Uterine smooth muscle cell (primary cell): Measurements from ENCODE around the gene HOMER3. TPM values are rescaled to one million over a fixed set of nuclear protein-coding genes. Genes with fewer than 3 reads are reported as not detected.

Experiments used
- total RNA-seq: library from RNA; depleted of rRNA; stranded (reverse); fragments of >200 nt; gene quantifications from 2 replicates; pipeline ENCODE4 v1.2.3, GENCODE V29; 2014

The HOMER3 gene
- total RNA-seq, result 85.0 and 94.4 TPM in 2 replicates

DNA sequence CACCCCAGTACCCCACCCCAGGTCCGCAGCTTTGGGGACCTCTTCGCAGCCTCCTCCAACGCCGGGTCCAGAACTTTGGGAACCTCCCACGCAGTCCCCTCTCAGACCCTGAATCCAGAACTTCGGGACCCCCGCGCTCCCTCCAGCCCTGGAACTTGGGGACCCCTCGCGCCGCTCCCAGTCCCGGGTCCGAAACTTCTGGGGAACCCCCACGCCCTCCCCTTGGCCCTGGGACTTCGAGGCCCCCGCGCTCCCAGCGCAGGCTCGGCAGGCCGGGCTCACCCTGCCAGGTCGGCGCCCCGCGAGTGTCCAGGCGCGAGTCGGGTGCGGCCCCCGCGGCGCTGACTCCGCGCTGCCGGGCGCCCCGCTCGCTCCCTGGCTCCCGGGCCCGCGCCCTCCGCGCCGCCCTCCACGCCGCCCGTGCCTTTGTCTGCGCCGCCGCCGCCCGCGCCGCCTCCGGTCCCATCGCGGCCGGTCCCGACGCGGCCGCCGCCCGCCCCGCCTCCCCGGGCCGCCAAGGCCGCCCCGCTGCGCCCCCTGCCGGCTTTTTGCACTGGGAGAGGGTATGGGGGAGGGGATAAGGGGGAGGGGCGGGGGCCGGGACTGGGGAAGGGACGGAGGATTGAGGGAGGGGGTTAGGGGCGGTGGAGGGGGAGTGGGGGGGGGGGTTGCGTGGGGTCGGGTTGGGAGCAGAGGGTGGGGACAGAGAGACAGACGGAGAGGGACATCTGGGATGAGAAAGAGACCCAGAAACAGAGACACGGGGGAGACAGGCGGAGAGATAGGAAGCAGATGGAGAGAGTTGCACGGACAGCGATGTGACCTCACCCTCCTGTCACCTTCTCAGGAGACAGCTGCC lies at the start of gene HOMER3:
HOMER3 (minus strand) TSS at position 449 of the 859 bp plus-strand sequence. CDS start 2,235 bp downstream, outside the sequence.

DNA sequence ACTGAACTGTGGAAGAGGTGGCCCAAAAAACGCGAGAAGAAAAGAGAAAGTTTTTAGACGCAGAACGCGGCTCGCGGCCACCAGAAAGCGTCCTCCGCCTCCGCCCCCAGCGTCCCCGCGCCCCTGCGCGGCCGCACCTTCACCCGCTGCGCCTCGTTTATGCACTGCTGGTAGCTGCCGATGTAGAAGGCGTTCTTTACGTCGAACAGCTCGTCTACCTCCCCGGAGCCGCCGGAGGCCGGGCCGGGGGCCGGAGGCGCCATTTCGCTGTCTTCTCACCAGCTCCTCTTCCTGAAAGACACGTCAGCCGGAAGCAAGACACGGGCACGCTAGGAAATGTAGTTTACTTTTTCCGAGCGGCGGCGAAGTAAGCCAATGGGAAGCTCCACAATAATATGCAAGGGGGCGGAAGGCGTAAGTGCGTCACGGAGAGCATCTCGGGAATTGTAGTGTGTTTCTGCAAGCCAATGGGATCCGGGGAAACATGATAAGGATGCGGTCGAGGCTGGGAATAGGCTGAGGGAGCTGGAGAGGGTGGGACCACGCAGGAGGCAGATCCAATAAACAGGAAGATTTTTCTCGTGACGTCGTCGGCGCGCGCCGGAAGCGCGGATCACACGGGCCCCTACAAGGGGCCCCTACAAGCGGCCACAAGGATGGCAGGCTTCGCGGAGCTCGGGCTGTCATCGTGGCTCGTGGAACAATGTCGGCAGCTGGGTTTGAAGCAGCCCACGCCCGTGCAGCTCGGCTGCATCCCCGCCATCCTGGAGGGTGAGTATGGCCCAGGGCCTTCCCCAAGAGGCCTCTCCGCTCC lies 21.7 kb downstream of the HOMER3 start, which contains the start of the genes COPE and DDX49:
COPE (minus strand) TSS at position 302 of the 814 bp plus-strand sequence; CDS start at position 263, 39 bp downstream.
DDX49 (plus strand) TSS at position 630 of the 814 bp plus-strand sequence; CDS start at position 657, 27 bp downstream.

DNA sequence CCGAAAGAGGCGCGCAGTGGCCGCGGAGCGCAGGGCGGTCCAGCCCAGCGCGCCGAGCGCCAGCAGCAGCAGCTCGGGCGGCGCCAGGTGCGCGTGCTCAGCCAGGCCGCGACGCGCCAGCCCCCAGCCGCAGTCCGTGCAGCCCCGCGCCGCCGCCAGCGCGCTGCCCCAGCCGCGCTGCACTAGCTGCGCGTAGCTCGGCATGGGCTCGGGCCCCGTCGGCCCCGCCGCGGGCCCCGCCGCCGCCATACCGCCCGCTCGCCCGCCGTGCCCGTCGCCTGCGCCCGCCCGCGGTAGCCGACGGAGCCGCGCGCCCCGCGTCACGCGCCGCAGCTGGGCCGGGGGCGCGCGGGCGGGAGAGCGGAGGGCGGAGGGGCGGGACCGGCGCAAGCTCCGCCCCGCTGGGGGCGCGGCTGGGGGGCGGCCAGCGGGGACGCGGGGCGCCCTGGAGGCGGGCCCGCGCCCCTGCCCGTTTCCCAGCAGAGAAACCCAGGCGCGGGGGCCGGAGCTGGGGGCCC lies 45.1 kb downstream of the HOMER3 start, which contains the start of gene CERS1:
CERS1 (minus strand) TSS at position 335 of the 518 bp plus-strand sequence; CDS start at position 249, 86 bp downstream.

Other genes with a start within 250 kb of the HOMER3 start
- 0.11 and 1.1 TPM in 2 replicates for gene COMP, start 149.9 kb downstream of the HOMER3 start, total RNA-seq
- gene UPF1, start 109.3 kb downstream of the HOMER3 start, total RNA-seq, result 84.6 and 89.3 TPM in 2 replicates
- gene CERS1, start 45.1 kb downstream of the HOMER3 start, total RNA-seq, result 0.89 and 1.1 TPM in 2 replicates
- gene COPE, start 21.8 kb downstream of the HOMER3 start, total RNA-seq, result 260 and 280 TPM in 2 replicates
- 49.1 and 53.5 TPM in 2 replicates for gene DDX49, start 21.5 kb downstream of the HOMER3 start, total RNA-seq
- 47.0 and 47.7 TPM in 2 replicates for gene SUGP2, start 92.3 kb upstream of the HOMER3 start, total RNA-seq
- 41.9 and 63.4 TPM in 2 replicates for gene ARMC6, start 92.4 kb upstream of the HOMER3 start, total RNA-seq
- 4.5 and 6.6 TPM in 2 replicates for gene SLC25A42, start 122.8 kb upstream of the HOMER3 start, total RNA-seq
- gene TMEM161A, start 197.3 kb upstream of the HOMER3 start, total RNA-seq, result 19.3 and 25.5 TPM in 2 replicates
- not detected in 2 replicates for gene MEF2B, start 229.0 kb upstream of the HOMER3 start, total RNA-seq